Measurements from ENCODE around the gene SGSM1.
"Not testable (repeated sequence)": the region's sequence is repeated elsewhere in the genome, so short reads cannot be mapped to it uniquely, and the experiment has no call there.

Gene SGSM1

GRCh38 chr22:24830205-24830979, 24.4 kb downstream of the SGSM1 start:
- no peak overlapping the region for H3K4me3 Mint-ChIP-seq
- no peaks in the 10 kb centered on the region for H3K9me3 Mint-ChIP-seq

GRCh38 chr22:24831687-24832086, 25.7 kb downstream of the SGSM1 start:
- no peak overlapping the region for H3K4me3 Mint-ChIP-seq
- H3K9me3 Mint-ChIP-seq = no peaks in the 10 kb centered on the region
- no peak for TF ChIP-seq CTCF (IDR thresholded peaks at IDR 0.05)
- H3K27me3 Mint-ChIP-seq (ENCODE audit: low read depth, poor library complexity) = peaks cover 34% of the 10 kb centered on the region
- H3K27ac Mint-ChIP-seq = no peak overlapping the region
- no peaks in the 10 kb centered on the region for H3K4me1 Mint-ChIP-seq
- H3K36me3 Mint-ChIP-seq (ENCODE audit: low read depth) = no peaks in the 10 kb centered on the region
- no peak for DNase-seq

More at GRCh38 chr22:24830205-24830979, 24.4 kb downstream of the SGSM1 start:
- Mint-ChIP-seq H3K36me3 (ENCODE audit: low read depth) (no peaks in the 10 kb centered on the region), H3K27me3 (ENCODE audit: low read depth, poor library complexity) (peaks cover 38% of the 10 kb centered on the region), H3K4me1 (no peaks in the 10 kb centered on the region), H3K27ac (no peak overlapping the region)
- TF ChIP-seq CTCF (IDR thresholded peaks at IDR 0.05) = no peak
- DNase-seq = no peak

- DNase-seq = no peak
- Mint-ChIP-seq H3K36me3 (ENCODE audit: low read depth) (no peaks in the 10 kb centered on the region), H3K4me3 (no peak overlapping the region), H3K27ac (no peak overlapping the region), H3K9me3 (peaks cover 9% of the 10 kb centered on the region), H3K27me3 (ENCODE audit: low read depth, poor library complexity) (peaks cover 36% of the 10 kb centered on the region), H3K4me1 (no peaks in the 10 kb centered on the region)
- no peak for TF ChIP-seq CTCF (IDR thresholded peaks at IDR 0.05)
Measured at GRCh38 chr22:24833881-24834495, 28.0 kb downstream of the SGSM1 start.

- DNase-seq = no peak
- H3K36me3 Mint-ChIP-seq (ENCODE audit: low read depth) = no peaks in the 10 kb centered on the region
- H3K27me3 Mint-ChIP-seq (ENCODE audit: low read depth, poor library complexity) = peaks cover 28% of the 10 kb centered on the region
- no peak overlapping the region for H3K4me3 Mint-ChIP-seq
- H3K4me1 Mint-ChIP-seq = no peaks in the 10 kb centered on the region
- no peak overlapping the region for H3K27ac Mint-ChIP-seq
- TF ChIP-seq CTCF (IDR thresholded peaks at IDR 0.05) = no peak
- H3K9me3 Mint-ChIP-seq = peaks cover 9% of the 10 kb centered on the region
Measured at GRCh38 chr22:24834845-24835570, 29.0 kb downstream of the SGSM1 start.

GRCh38 chr22:24836282-24836681, 30.3 kb downstream of the SGSM1 start:
- Mint-ChIP-seq H3K36me3 (ENCODE audit: low read depth) (no peaks in the 10 kb centered on the region), H3K4me3 (no peak overlapping the region)

GRCh38 chr22:24837517-24837916, 31.5 kb downstream of the SGSM1 start:
- H3K27ac Mint-ChIP-seq; H3K4me1 Mint-ChIP-seq; H3K9me3 Mint-ChIP-seq; H3K36me3 Mint-ChIP-seq (ENCODE audit: low read depth); DNase-seq; H3K4me3 Mint-ChIP-seq: not testable (repeated sequence)
- peaks cover 12% of the 10 kb centered on the region for H3K27me3 Mint-ChIP-seq (ENCODE audit: low read depth, poor library complexity)

More at GRCh38 chr22:24836282-24836681, 30.3 kb downstream of the SGSM1 start:
- peaks cover 16% of the 10 kb centered on the region for H3K27me3 Mint-ChIP-seq (ENCODE audit: low read depth, poor library complexity)
- no peak for TF ChIP-seq CTCF (IDR thresholded peaks at IDR 0.05)
- H3K9me3 Mint-ChIP-seq = peaks cover 9% of the 10 kb centered on the region
- DNase-seq = no peak
- no peak overlapping the region for H3K27ac Mint-ChIP-seq
- no peaks in the 10 kb centered on the region for H3K4me1 Mint-ChIP-seq
